ENCODE results near the gene SLAMF6. TPM values are rescaled to one million over a fixed set of nuclear protein-coding genes. Genes with fewer than 3 reads are reported as not detected.

The SLAMF6 gene
- total and polyA plus RNA-seq, 5 donors from 2014 or later = 60.0 to 163 (median 127) TPM

DNA sequence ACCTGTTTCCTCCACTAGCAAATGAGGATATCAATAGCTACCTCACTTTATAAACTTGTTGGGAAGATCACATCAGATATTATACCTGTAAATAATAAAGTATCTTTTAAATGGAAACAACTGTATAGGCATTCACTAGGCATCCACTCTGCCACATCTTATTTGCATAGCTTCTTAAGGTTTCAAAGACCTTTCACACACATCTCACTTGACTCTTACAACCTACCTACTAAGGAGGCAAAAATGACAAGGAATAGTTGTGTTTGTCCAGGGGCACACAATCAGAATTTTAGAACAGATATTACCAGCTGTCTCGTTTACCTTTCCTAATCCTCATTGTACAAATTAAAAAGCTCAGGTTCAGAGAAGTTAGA lies 71.2 kb downstream of the SLAMF6 start:
- Histone ChIP-seq H3K27me3 (ENCODE audit: control insufficient read depth, insufficient read depth, low read length) (no peaks in the 10 kb centered on the region), H3K36me3 (ENCODE audit: control insufficient read depth, insufficient read depth, low read length) (no peaks in the 10 kb centered on the region), H3K9me3 (ENCODE audit: control insufficient read depth in 2 of 2, low read length in 2 of 2) (no peaks in the 10 kb centered on the region), H3K27ac (ENCODE audit: insufficient read depth, low read length, poor library complexity, severe bottlenecking) (no peak overlapping the region), H3K4me3 (ENCODE audit: low read depth, low read length) (peak overlapping the region; percentile 37), H3K4me1 (ENCODE audit: control insufficient read depth, insufficient read depth, low read length, poor library complexity, severe bottlenecking) (peaks cover 28% of the 10 kb centered on the region)
- H3K4me1 Mint-ChIP-seq = peaks cover 36 to 59% (median 40%) of the 10 kb centered on the region in 4 donors
- H3K27me3 Mint-ChIP-seq = no peaks in the 10 kb centered on the region
- H3K36me3 Mint-ChIP-seq = no peaks in the 10 kb centered on the region
- H3K4me3 Mint-ChIP-seq = peak overlapping the region; percentile 11 to 55 (median 22)
- ATAC-seq (ENCODE audit: low read depth in 2 of 2) = no peak
- no peak for DNase-seq
- peak overlapping the region in 2 of 3 donors; percentile 37 to 72 for H3K27ac Mint-ChIP-seq
- peaks cover 0 to 2% (median 0%) of the 10 kb centered on the region in 7 donors for H3K9me3 Mint-ChIP-seq

GRCh38 chr1:160451119-160451858 lies 71.8 kb downstream of the SLAMF6 start:
- Mint-ChIP-seq H3K4me1 (peaks cover 42 to 64% (median 45%) of the 10 kb centered on the region in 4 donors), H3K27ac (peak overlapping the region in 2 of 3 donors; percentile 37 to 72), H3K36me3 (no peaks in the 10 kb centered on the region), H3K27me3 (no peaks in the 10 kb centered on the region), H3K9me3 (no peaks in the 10 kb centered on the region), H3K4me3 (peak overlapping the region; percentile 11 to 55 (median 22))
- Histone ChIP-seq H3K9me3 (ENCODE audit: control insufficient read depth in 2 of 2, low read length in 2 of 2) (no peaks in the 10 kb centered on the region), H3K4me3 (ENCODE audit: low read depth, low read length) (peak overlapping the region; percentile 37), H3K4me1 (ENCODE audit: control insufficient read depth, insufficient read depth, low read length, poor library complexity, severe bottlenecking) (peaks cover 34% of the 10 kb centered on the region), H3K36me3 (ENCODE audit: control insufficient read depth, insufficient read depth, low read length) (no peaks in the 10 kb centered on the region), H3K27me3 (ENCODE audit: control insufficient read depth, insufficient read depth, low read length) (no peaks in the 10 kb centered on the region), H3K27ac (ENCODE audit: insufficient read depth, low read length, poor library complexity, severe bottlenecking) (no peak overlapping the region)
- ATAC-seq (ENCODE audit: low read depth in 2 of 2) (peak in 1 of 2 donors; percentile 28), DNase-seq (peak in 1 of 3 donors; percentile 39)

- Mint-ChIP-seq H3K27ac (no peak overlapping the region), H3K27me3 (no peaks in the 10 kb centered on the region), H3K4me3 (no peak overlapping the region), H3K36me3 (no peaks in the 10 kb centered on the region), H3K9me3 (no peaks in the 10 kb centered on the region), H3K4me1 (peaks cover 36 to 60% (median 48%) of the 10 kb centered on the region in 4 donors)
- H3K4me3 ChIP-seq (ENCODE audit: low read depth, low read length) = no peak overlapping the region
- H3K36me3 ChIP-seq (ENCODE audit: control insufficient read depth, insufficient read depth, low read length) = no peaks in the 10 kb centered on the region
- H3K27me3 ChIP-seq (ENCODE audit: control insufficient read depth, insufficient read depth, low read length) = no peaks in the 10 kb centered on the region
- H3K27ac ChIP-seq (ENCODE audit: insufficient read depth, low read length, poor library complexity, severe bottlenecking) = no peak overlapping the region
- DNase-seq (no peak), ATAC-seq (ENCODE audit: low read depth in 2 of 2) (no peak)
- H3K4me1 ChIP-seq (ENCODE audit: control insufficient read depth, insufficient read depth, low read length, poor library complexity, severe bottlenecking) = peaks cover 35% of the 10 kb centered on the region
- no peaks in the 10 kb centered on the region for H3K9me3 ChIP-seq (ENCODE audit: control insufficient read depth in 2 of 2, low read length in 2 of 2)
Observed at GRCh38 chr1:160449494-160449893, 73.6 kb downstream of the SLAMF6 start.

GRCh38 chr1:160446945-160447600 lies 76.0 kb downstream of the SLAMF6 start:
- Mint-ChIP-seq H3K27ac (peak overlapping the region; percentile 23 to 68 (median 32)), H3K27me3 (no peaks in the 10 kb centered on the region), H3K36me3 (no peaks in the 10 kb centered on the region), H3K9me3 (no peaks in the 10 kb centered on the region), H3K4me1 (peaks cover 42 to 67% (median 52%) of the 10 kb centered on the region in 4 donors), H3K4me3 (peak overlapping the region; percentile 4 to 48 (median 22))
- Histone ChIP-seq H3K4me1 (ENCODE audit: control insufficient read depth, insufficient read depth, low read length, poor library complexity, severe bottlenecking) (peaks cover 28% of the 10 kb centered on the region), H3K27me3 (ENCODE audit: control insufficient read depth, insufficient read depth, low read length) (no peaks in the 10 kb centered on the region), H3K9me3 (ENCODE audit: control insufficient read depth in 2 of 2, low read length in 2 of 2) (no peaks in the 10 kb centered on the region), H3K36me3 (ENCODE audit: control insufficient read depth, insufficient read depth, low read length) (no peaks in the 10 kb centered on the region), H3K4me3 (ENCODE audit: low read depth, low read length) (peak overlapping the region; percentile 41), H3K27ac (ENCODE audit: insufficient read depth, low read length, poor library complexity, severe bottlenecking) (peak overlapping the region; percentile 48)
- ATAC-seq (ENCODE audit: low read depth in 2 of 2) (no peak), DNase-seq (peak in 1 of 3 donors; percentile 62)

GRCh38 chr1:160439718-160440117 lies 83.3 kb downstream of the SLAMF6 start:
- H3K36me3 Mint-ChIP-seq = no peaks in the 10 kb centered on the region
- no peaks in the 10 kb centered on the region for H3K27me3 Mint-ChIP-seq
- H3K4me1 Mint-ChIP-seq = peaks cover 23 to 46% (median 39%) of the 10 kb centered on the region in 4 donors
- H3K9me3 ChIP-seq (ENCODE audit: control insufficient read depth in 2 of 2, low read length in 2 of 2) = no peaks in the 10 kb centered on the region
- H3K27ac Mint-ChIP-seq = no peak overlapping the region
- H3K36me3 ChIP-seq (ENCODE audit: control insufficient read depth, insufficient read depth, low read length) = no peaks in the 10 kb centered on the region
- H3K27me3 ChIP-seq (ENCODE audit: control insufficient read depth, insufficient read depth, low read length) = no peaks in the 10 kb centered on the region
- DNase-seq (no peak), ATAC-seq (ENCODE audit: low read depth in 2 of 2) (no peak)
- H3K4me3 Mint-ChIP-seq = no peak overlapping the region
- H3K9me3 Mint-ChIP-seq = peaks cover 0 to 4% (median 0%) of the 10 kb centered on the region in 7 donors
- no peak overlapping the region for H3K27ac ChIP-seq (ENCODE audit: insufficient read depth, low read length, poor library complexity, severe bottlenecking)
- peaks cover 26% of the 10 kb centered on the region for H3K4me1 ChIP-seq (ENCODE audit: control insufficient read depth, insufficient read depth, low read length, poor library complexity, severe bottlenecking)
- no peak overlapping the region for H3K4me3 ChIP-seq (ENCODE audit: low read depth, low read length)

DNA sequence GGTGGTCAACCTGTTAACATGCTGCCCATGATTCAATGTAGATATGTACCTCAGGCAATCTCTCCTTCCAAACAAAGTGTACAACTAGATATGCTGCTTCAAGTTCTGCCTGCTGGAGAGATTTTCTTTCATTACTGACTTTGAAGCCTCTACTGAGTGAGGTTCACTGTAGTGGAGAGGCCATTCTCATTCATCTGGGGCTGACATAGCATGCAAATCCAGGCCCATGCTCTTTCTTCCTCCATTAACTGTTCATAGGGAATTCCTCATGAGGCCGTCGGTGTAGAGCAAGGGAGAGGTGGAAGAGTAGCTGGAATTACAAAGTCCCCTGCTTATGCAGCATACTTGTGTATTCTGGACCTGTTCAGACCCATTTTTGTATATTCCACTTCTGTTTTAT lies 84.1 kb downstream of the SLAMF6 start:
- Mint-ChIP-seq H3K4me3 (peak overlapping the region in 1 of 4 donors; percentile 38), H3K9me3 (peaks cover 0 to 6% (median 0%) of the 10 kb centered on the region in 7 donors), H3K36me3 (no peaks in the 10 kb centered on the region), H3K4me1 (peaks cover 18 to 42% (median 36%) of the 10 kb centered on the region in 4 donors), H3K27me3 (no peaks in the 10 kb centered on the region), H3K27ac (peak overlapping the region; percentile 96 to 99 (median 97))
- Histone ChIP-seq H3K9me3 (ENCODE audit: control insufficient read depth in 2 of 2, low read length in 2 of 2) (no peaks in the 10 kb centered on the region), H3K27me3 (ENCODE audit: control insufficient read depth, insufficient read depth, low read length) (no peaks in the 10 kb centered on the region), H3K36me3 (ENCODE audit: control insufficient read depth, insufficient read depth, low read length) (no peaks in the 10 kb centered on the region), H3K4me1 (ENCODE audit: control insufficient read depth, insufficient read depth, low read length, poor library complexity, severe bottlenecking) (peaks cover 26% of the 10 kb centered on the region), H3K27ac (ENCODE audit: insufficient read depth, low read length, poor library complexity, severe bottlenecking) (no peak overlapping the region), H3K4me3 (ENCODE audit: low read depth, low read length) (peak overlapping the region; percentile 67)
- DNase-seq (no peak), ATAC-seq (ENCODE audit: low read depth in 2 of 2) (no peak)

GRCh38 chr1:160438317-160438918 lies 84.6 kb downstream of the SLAMF6 start:
- peak in 1 of 3 donors; percentile 20 for DNase-seq
- peak overlapping the region; percentile 75 for H3K27ac ChIP-seq (ENCODE audit: insufficient read depth, low read length, poor library complexity, severe bottlenecking)
- ATAC-seq (ENCODE audit: low read depth in 2 of 2) = no peak
- no peaks in the 10 kb centered on the region for H3K9me3 ChIP-seq (ENCODE audit: control insufficient read depth in 2 of 2, low read length in 2 of 2)
- H3K36me3 ChIP-seq (ENCODE audit: control insufficient read depth, insufficient read depth, low read length) = no peaks in the 10 kb centered on the region
- no peaks in the 10 kb centered on the region for H3K27me3 ChIP-seq (ENCODE audit: control insufficient read depth, insufficient read depth, low read length)
- Mint-ChIP-seq H3K27ac (peak overlapping the region; percentile 96 to 99 (median 97)), H3K9me3 (peaks cover 0 to 6% (median 0%) of the 10 kb centered on the region in 7 donors), H3K4me1 (peaks cover 14 to 36% (median 32%) of the 10 kb centered on the region in 4 donors), H3K4me3 (peak overlapping the region; percentile 17 to 94 (median 82)), H3K36me3 (no peaks in the 10 kb centered on the region), H3K27me3 (no peaks in the 10 kb centered on the region)
- H3K4me1 ChIP-seq (ENCODE audit: control insufficient read depth, insufficient read depth, low read length, poor library complexity, severe bottlenecking) = peaks cover 24% of the 10 kb centered on the region
- peak overlapping the region; percentile 67 for H3K4me3 ChIP-seq (ENCODE audit: low read depth, low read length)
